GM19397 (cell line): ENCODE results near the gene ACAD9.
A peak's percentile ranks its signal among the peaks of the same experiment; 100 is the strongest.
"Not testable (repeated sequence)": the region's sequence is repeated elsewhere in the genome, so short reads cannot be mapped to it uniquely, and the experiment has no call there.

Experiments used
- ATAC-seq: cut with Tn5 transposase; IDR thresholded peaks from one replicate; pipeline ENCODE4 v1.9.1; 2021; ENCODE audit warnings: mild to moderate bottlenecking, moderate library complexity; ENCODE audit not compliant: unreplicated experiment

The ACAD9 gene

GRCh38 chr3:128859630-128860029 is 19.8 kb upstream of the ACAD9 start:
- no peak for ATAC-seq

GRCh38 chr3:128861491-128861890 is 17.9 kb upstream of the ACAD9 start:
- ATAC-seq: no peak

DNA sequence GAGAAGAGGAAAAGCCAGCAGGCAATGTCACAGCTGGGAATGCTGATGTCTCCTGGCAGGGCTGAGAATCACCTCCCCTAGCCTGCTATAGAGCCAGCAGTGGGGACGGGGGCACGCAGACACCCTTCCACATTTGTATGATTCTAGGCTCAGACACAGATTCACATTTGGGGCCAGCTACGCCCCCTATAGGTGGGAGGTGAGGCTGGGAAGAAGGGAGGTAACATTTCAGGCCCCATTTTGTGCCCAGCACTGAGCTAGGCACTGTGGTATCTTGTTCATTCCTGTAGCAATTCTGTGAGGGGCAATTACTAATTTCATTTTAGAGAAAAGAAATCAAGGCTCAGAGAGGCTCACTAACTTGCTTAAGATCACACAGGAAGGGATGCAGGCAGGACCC is 15.9 kb upstream of the ACAD9 start:
- no peak for ATAC-seq

- no peak for ATAC-seq
These were observed 15.0 kb upstream of the ACAD9 start for GRCh38 chr3:128864351-128864811.

DNA sequence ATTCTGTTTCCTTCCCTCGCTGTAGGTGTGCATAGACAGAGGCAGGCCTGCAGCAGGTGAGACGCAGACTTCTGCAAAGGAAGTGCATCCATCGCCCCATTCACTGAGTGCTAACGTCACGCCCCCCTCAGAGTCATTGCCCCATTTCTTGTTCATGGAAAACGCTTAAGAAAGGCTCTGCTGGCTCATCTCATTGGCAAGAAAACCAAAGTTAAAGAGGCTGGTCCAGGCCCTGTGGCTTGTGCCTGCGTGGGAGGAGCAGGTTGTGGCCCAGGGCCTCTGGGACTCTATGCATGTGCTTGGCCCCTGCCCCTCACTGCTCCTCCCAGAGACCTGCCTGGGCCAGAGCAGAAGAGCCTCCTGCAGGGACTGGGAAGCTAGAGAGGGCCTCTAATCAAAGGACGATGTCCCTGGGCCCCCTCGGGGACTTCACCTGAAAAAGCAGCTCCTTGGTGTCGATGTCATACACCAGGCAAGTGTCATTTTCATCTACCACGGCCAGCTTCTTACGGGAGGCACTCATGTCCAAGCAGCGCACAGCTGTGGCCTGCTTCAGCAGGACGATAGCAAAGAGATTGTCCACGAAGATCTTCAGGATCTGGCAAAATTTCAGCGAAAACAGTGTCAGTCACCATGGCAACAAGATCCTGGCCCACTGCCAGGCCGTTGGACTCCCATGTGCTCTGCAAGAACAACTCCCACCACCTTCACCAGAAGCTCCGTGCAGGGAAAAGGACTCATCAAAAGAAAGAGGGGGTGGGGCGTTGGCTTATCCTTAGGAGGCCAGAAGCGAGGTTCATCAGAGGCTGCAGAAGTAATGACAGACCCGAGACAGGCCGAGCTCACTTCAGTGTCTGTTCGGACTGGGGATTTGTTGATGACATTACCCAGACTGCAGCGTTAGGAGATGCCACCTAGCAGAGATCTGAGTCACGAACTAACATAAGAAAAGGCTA is 14.3 kb upstream of the ACAD9 start:
- not testable (repeated sequence) for ATAC-seq

DNA sequence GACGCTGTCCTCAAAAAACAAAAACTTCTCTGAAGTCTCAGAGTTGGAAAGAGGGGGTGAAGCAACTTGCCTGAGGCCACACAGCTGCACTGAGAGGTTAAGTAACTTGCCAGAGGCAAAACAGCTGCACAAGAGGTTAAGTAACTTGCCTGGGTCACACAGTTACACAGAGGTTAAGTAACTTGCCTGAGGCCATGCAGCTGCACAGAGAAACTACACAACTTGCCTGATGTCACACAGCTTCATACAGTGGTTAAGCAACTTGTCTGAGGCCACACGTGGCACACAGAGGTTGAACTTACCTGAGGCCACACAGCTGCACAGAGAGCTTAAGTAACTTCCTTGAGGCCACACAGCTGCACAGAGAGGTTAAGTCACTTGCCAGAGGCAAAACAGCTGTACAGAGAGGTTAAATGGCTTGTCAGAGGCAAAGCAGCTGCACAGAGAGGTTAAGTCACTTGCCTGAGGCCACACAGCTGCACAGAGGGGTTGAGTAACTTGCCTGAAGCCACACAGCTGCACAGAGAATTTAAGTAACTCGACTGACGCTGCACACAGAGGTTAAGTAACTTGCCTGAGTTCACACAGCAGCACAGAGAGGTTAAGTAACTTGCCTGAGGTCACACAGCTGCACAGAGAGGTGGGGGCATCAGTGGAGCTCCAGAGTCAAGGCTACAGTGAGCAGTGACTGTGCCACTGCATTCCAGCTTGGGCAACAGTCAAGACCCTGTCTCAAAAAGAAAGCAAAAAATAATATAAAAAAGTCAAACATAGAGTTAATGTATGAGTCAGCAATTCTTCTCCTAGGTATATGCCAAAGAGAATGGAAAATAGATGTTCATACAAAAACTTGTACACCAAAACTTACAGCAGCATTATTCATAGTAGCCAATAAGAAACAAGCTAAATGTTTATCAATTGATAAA is 12.0 kb upstream of the ACAD9 start:
- ATAC-seq: no peak

GRCh38 chr3:128870347-128870746 is 9.1 kb upstream of the ACAD9 start:
- ATAC-seq: no peak

DNA sequence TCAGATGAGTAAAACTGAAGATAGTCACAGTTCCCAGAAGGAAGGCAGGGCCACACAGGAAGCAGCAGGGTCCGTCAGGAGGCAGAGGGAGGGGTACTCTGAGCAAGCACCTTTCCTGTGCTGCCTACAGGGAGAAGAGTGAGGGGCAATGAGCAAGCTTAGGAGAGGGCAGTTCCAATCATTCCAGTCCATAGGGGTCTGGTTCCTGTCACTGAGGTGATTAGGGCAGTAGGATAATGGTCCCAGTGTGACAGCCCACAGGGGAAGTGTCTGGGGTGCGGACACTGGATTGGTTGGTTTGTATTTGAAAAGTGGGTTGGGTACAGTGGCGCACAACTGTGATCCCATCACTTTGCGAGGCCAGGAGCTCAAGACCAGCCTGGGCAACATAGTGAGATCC is 7.1 kb upstream of the ACAD9 start:
- ATAC-seq: no peak

DNA sequence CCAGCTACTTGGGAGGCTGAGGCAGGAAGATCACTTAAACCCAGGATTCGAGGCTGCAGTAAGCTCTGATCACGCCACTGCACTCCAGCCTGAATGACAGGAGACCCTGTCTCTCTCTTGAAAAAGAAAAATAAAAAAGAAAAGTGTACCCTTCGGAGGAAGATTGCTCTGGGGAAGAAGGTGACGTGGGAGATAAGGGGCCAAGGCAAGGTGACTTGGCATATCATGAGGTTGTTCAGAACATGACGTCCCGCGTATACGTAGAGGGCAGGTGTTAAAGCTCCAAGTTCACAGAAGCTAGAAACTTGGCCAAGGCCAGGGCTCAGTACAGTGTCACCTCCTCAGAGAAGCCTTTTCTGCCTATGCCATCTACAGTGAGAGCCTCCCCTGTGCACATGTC is 6.7 kb upstream of the ACAD9 start:
- no peak for ATAC-seq

DNA sequence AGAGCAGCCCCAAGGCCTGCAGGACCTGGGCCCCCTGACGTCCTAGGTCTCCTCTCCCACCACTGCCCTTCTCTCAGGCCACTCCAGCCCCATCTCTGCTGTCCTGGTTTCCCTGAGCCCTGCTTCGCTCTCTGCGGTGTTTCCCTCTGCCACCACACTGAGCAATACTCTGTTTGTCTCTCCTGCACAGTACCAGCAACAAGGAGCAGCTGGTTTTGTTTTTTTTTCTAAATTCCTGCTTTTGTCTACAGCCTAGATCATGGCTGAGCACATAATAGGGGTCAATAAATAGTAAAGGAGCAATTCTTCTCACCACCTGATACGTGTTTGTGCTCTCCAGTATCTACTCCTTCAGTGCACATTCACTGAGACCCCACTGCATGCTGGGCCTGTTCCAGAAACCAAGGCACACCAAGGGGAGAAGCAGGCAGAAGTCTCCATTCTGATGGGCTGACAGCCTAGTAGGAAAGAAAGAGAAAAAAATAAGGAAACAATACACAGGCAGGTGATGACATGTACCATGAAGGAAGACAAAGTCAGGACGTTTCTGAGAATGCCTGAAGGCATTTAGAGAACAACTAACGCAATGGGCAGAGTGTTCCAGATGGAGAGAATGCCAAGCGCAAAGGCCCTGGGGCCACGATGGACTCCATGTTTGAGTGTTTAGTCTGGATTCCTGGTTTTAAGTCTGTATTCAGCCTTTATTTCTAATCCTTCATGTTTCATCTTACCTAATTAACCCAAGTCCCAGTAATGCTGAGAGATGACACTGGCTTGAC is 6.0 kb upstream of the ACAD9 start:
- no peak for ATAC-seq

DNA sequence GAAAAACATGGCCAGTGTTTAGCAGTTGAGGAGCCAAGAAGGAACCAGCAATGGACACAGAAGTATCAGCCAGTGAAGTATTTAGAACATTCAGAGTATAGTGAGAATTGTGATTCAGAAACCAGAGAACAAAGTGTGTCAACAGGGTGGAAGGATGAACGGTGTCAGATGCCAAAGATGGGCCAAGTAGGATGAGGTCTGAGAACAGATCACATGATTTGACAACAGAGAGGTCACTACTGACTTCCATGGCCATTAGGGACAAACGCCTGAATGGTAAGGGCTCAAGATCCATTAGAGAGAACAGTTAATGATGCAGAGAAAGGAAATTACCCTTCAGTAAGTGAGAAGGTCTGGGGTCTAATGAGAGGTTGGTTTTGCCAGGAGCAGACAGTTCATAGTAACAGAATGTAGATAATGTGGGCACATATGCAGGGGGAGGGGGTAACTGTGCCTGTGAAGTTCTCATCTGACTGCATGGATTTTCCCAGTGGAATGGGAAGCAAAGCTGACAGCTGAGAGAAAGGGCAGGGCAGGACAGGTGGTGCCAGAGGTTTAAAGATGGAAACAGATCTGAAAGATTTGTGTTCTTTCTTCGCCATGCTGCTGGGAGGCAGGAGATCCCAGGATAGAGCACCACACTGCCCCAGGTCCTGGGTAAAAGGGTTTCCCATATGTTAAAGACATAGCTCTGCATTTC is 4.8 kb upstream of the ACAD9 start:
- no peak for ATAC-seq

DNA sequence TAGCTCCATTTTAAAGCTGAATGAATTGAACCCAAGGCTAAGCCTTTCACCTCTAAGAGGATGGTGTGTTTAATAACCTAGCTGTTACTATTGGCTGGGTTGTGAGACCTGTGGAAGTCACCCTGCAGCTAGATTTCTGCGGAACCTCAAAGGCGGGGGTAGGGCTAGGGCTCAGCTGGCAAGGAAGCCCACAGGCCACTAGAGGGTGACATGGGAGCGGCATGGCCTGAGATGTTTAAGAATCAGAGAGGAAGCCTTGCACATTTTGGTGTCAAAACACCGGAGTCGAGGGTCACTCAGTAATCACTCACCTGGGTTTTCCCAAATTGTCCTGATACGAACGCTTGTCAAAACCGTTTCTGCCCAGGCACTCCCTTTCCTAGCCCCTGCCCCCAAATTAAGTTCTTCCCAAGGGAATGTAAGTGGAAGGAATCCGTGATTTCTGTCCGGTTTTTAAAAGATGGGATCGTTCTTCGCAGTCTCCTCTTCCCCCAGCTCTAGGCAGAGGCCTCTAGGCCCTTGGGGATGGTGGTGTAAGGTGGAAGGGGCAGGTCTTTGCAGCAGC is 3.8 kb upstream of the ACAD9 start:
- ATAC-seq: no peak

- no peak for ATAC-seq
These were observed 1.4 kb upstream of the ACAD9 start for GRCh38 chr3:128878011-128878457.

DNA sequence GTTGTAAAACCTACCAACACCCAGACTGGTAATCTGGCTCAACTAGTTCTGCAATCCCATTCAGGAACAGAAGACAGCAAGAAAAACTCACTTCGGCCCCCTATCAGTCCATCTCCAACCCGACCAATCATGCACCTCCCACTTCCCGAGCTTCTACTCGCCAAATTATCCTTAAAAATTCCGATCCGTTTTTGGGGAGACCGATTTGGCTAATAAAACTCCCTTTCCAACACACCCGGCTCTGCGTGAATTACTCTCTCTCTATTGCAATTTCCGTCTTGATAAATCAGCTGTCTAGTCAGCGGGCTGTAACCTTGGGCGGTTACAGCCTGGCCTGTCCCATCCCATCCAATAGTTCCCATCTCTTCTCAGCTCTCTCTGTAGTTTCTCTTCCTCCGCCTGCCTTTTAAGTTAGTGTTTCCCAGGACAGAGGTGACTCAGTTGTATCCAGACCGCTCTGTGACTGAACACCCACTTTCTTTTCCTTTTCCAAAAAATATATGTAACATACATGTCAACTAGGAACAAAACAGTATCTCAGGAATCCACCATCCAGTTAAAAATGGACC is 780 bp upstream of the ACAD9 start:
- peak; percentile 2 for ATAC-seq

- no peak for ATAC-seq
These were observed 571 bp downstream of the ACAD9 start for GRCh38 chr3:128879991-128880390.

DNA sequence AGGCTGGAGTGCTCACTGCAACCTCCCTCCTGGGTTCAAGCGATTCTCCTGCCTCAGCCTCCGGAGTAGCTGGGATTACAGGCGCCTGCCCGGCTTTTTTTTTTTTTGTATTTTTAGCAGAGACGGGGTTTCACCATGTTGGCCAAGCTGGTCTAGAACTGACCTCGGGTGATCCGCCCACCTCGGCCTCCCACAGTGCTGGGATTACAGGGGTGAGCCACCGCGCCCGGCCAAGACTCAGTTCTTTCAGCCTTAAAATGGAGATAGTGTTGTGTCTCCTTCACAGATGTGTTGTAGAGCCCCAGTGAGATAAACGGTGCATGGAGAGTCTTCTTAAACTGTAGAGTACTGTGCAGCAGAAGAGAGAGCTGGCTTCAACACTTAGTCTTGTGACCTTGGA is 1.0 kb downstream of the ACAD9 start:
- not testable (repeated sequence) for ATAC-seq

DNA sequence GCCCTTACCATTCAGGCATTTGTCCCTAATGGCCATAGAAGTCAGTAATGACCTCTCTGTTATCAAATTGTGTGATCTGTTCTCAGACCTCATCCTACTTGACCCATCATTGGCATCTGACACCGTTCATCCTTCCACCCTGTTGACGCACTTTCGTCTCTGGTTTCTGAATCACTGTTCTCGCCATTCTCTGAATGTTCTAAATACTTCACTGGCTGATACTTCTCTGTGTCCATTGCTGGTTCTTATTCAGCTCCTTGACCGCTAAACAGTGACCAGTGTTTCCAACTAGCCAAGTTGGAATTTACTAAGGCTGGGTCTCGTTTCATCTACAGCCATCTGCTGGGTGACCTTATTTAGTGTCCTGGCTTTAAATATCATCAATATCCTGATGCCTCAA is 2.2 kb downstream of the ACAD9 start:
- no peak for ATAC-seq

GRCh38 chr3:128882719-128883118 is 3.3 kb downstream of the ACAD9 start:
- no peak for ATAC-seq

GRCh38 chr3:128884992-128885391 is 5.6 kb downstream of the ACAD9 start:
- ATAC-seq: no peak
